ENCODE data around the gene IMPA2. TPM values are rescaled to one million over a fixed set of nuclear protein-coding genes. Genes with fewer than 3 reads are reported as not detected.
"Not testable (repeated sequence)": the region's sequence is repeated elsewhere in the genome, so short reads cannot be mapped to it uniquely, and the experiment has no call there.

IMPA2 gene
- total RNA-seq, 1 experiment from 2014 or later, result 22.4 TPM

DNA sequence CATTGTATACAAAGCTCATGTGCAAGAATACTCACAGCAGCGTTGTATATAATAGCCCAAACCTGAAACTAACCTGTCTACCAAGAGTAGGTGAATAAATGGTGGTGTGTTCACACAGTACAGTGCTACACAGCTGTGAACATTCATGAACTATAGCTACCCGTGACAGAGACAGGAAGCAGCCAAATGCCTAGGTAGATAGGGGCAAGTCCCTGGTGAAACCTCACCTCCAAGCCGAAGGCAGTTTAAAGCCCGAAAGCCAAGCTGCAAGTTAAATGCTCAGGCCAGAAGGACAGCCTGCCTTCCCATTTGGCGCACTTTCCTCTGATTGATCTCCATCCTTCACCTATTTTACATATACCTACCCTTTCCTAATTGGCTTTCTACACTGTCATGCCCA is 36.5 kb upstream of the IMPA2 start:
- BruUV-seq (replicated peaks), result no TSS peak
- H3K27ac ChIP-seq (ENCODE audit: low read depth, low read length, poor library complexity, severe bottlenecking), result no peak overlapping the region
- H3K27me3 ChIP-seq (replicated peaks; ENCODE audit: insufficient read depth, low read depth, low read length, poor library complexity), result no peaks in the 10 kb centered on the region
- POLR2A ChIA-PET (ENCODE audit: low non-redundant PET), result no interaction called here
- H3K4me3 ChIP-seq (ENCODE audit: low read depth, low read length, poor library complexity, severe bottlenecking), result no peak overlapping the region
- TF ChIP-seq, protein P1, sequence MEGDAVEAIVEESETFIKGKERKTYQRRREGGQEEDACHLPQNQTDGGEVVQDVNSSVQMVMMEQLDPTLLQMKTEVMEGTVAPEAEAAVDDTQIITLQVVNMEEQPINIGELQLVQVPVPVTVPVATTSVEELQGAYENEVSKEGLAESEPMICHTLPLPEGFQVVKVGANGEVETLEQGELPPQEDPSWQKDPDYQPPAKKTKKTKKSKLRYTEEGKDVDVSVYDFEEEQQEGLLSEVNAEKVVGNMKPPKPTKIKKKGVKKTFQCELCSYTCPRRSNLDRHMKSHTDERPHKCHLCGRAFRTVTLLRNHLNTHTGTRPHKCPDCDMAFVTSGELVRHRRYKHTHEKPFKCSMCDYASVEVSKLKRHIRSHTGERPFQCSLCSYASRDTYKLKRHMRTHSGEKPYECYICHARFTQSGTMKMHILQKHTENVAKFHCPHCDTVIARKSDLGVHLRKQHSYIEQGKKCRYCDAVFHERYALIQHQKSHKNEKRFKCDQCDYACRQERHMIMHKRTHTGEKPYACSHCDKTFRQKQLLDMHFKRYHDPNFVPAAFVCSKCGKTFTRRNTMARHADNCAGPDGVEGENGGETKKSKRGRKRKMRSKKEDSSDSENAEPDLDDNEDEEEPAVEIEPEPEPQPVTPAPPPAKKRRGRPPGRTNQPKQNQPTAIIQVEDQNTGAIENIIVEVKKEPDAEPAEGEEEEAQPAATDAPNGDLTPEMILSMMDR (conservative IDR thresholded peaks at IDR 0.05; ENCODE audit: low read depth, low read length), result no peak
- TF ChIP-seq EZH2 (IDR thresholded peaks at IDR 0.05; ENCODE audit: borderline replicate concordance, low read depth, low read length, poor library complexity, severe bottlenecking), result no peak
- intact Hi-C loops (cut with micrococcal nuclease; ENCODE audit: unreplicated experiment), result loop anchor here (5.0 kb wide), 1 partner anchor 38 kb away; the partner anchor contains the start of gene IMPA2
- CTCF ChIA-PET, result no interaction called here
- DNase-seq (ENCODE audit: low spot score), result no peak
- no peaks in the 10 kb centered on the region for H3K36me3 ChIP-seq (ENCODE audit: insufficient read depth, low read length, poor library complexity, severe bottlenecking)
- no peaks in the 10 kb centered on the region for H3K9me3 ChIP-seq (ENCODE audit: low read depth, low read length, poor library complexity, severe bottlenecking)
- H3K4me1 ChIP-seq (ENCODE audit: insufficient read depth, low read length, poor library complexity, severe bottlenecking), result no peaks in the 10 kb centered on the region

DNA sequence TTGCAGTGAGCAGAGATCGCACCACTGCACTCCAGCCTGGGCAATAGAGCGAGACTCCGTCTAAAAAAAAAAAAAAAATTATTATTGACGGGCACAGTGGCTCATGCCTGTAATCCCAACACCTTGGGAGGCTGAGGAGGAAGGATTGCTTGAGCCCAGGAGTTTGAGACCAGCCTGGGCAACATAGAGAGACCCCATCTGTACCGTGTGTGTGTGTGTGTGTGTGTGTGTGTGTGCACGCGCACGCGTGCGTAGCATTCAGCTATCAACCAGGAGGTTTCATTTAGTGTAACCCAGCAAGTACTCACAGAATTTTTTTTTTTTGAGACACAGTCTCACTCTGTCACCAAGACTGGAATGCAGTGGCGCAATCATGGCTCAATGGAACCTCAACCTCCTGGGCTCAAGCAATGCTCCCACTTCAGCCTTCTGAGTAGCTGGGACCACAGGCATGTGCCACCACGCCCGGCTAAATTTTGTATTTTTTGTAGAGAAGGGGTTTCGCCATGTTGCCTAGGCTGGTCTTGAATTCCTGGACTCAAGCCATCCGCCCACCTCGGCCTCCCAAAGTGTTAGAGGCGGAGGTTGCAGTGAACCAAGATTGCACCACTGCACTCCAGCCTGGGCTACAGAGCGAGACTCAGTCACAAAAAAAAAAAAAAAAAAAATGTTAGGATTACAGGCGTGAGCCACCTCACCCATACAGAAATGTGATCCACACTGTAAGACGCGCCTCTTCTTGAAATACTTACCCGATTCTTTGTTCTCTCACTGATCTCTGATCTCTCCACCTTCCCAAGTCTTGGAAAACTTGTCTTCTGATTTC is 35.3 kb upstream of the IMPA2 start:
- H3K4me1 ChIP-seq (ENCODE audit: insufficient read depth, low read length, poor library complexity, severe bottlenecking); H3K27me3 ChIP-seq (replicated peaks; ENCODE audit: insufficient read depth, low read depth, low read length, poor library complexity); intact Hi-C loops (cut with micrococcal nuclease; ENCODE audit: unreplicated experiment); CTCF ChIA-PET; H3K9me3 ChIP-seq (ENCODE audit: low read depth, low read length, poor library complexity, severe bottlenecking); BruUV-seq (replicated peaks); DNase-seq (ENCODE audit: low spot score); H3K36me3 ChIP-seq (ENCODE audit: insufficient read depth, low read length, poor library complexity, severe bottlenecking); H3K27ac ChIP-seq (ENCODE audit: low read depth, low read length, poor library complexity, severe bottlenecking); H3K4me3 ChIP-seq (ENCODE audit: low read depth, low read length, poor library complexity, severe bottlenecking); POLR2A ChIA-PET (ENCODE audit: low non-redundant PET): not testable (repeated sequence)

- H3K4me1 ChIP-seq (ENCODE audit: insufficient read depth, low read length, poor library complexity, severe bottlenecking), result no peaks in the 10 kb centered on the region
- no peaks in the 10 kb centered on the region for H3K27me3 ChIP-seq (replicated peaks; ENCODE audit: insufficient read depth, low read depth, low read length, poor library complexity)
- no peak overlapping the region for H3K27ac ChIP-seq (ENCODE audit: low read depth, low read length, poor library complexity, severe bottlenecking)
- no TSS peak for BruUV-seq (replicated peaks)
- no peak for DNase-seq (ENCODE audit: low spot score)
- ChIA-PET CTCF (no interaction called here), POLR2A (ENCODE audit: low non-redundant PET) (no interaction called here)
- no peak overlapping the region for H3K4me3 ChIP-seq (ENCODE audit: low read depth, low read length, poor library complexity, severe bottlenecking)
- TF ChIP-seq, protein P1 (conservative IDR thresholded peaks at IDR 0.05; ENCODE audit: low read depth, low read length), result no peak
- TF ChIP-seq EZH2 (IDR thresholded peaks at IDR 0.05; ENCODE audit: borderline replicate concordance, low read depth, low read length, poor library complexity, severe bottlenecking), result no peak
- intact Hi-C loops (cut with micrococcal nuclease; ENCODE audit: unreplicated experiment), result no loop called here
- no peaks in the 10 kb centered on the region for H3K36me3 ChIP-seq (ENCODE audit: insufficient read depth, low read length, poor library complexity, severe bottlenecking)
- no peaks in the 10 kb centered on the region for H3K9me3 ChIP-seq (ENCODE audit: low read depth, low read length, poor library complexity, severe bottlenecking)
Measured at GRCh38 chr18:11946756-11947155, 34.6 kb upstream of the IMPA2 start.

Measured in A673 (cell line).